H54 (cell line): ENCODE measurements around the gene SPRYD3.

Source experiments
- DNase-seq: peaks from one replicate; pipeline ENCODE4 v3.0.0; 2011; ENCODE audit warnings: low spot score, mixed read lengths; ENCODE audit not compliant: insufficient read length
- FAIRE-seq: peaks from 3 replicates; lab custom pipeline; 2011; peaks lifted over from hg19 to GRCh38; lab: Jason Lieb, UNC
- POLR2A ChIP-seq: IDR thresholded peaks from 2 replicates; pipeline ENCODE4 v1.6.1; 2011; ENCODE audit warnings: low read depth, mild to moderate bottlenecking, low read length

Gene SPRYD3

GRCh38 chr12:53056901-53057300 lies 22.3 kb downstream of the SPRYD3 start:
- TF ChIP-seq POLR2A: no peak
- DNase-seq (no peak), FAIRE-seq (no peak)

GRCh38 chr12:53056296-53056695 lies 22.9 kb downstream of the SPRYD3 start:
- no peak for FAIRE-seq
- no peak for TF ChIP-seq POLR2A

GRCh38 chr12:53055471-53056266 lies 23.5 kb downstream of the SPRYD3 start:
- DNase-seq (no peak), FAIRE-seq (no peak)
- no peak for TF ChIP-seq POLR2A

More at GRCh38 chr12:53056296-53056695, 22.9 kb downstream of the SPRYD3 start:
- DNase-seq: no peak

GRCh38 chr12:53054112-53054878 lies 24.9 kb downstream of the SPRYD3 start:
- DNase-seq (no peak), FAIRE-seq (no peak)
- TF ChIP-seq POLR2A: no peak

GRCh38 chr12:53053218-53054111 lies 25.7 kb downstream of the SPRYD3 start:
- no peak for DNase-seq
- TF ChIP-seq POLR2A: no peak
- no peak for FAIRE-seq

GRCh38 chr12:53052419-53053217 lies 26.6 kb downstream of the SPRYD3 start:
- no peak for TF ChIP-seq POLR2A
- peak; percentile 58 for DNase-seq
- FAIRE-seq: no peak

- FAIRE-seq: no peak
- DNase-seq: no peak
- TF ChIP-seq POLR2A: no peak
These were observed 27.2 kb downstream of the SPRYD3 start for GRCh38 chr12:53051881-53052412.

GRCh38 chr12:53051058-53051880 lies 27.9 kb downstream of the SPRYD3 start:
- 0 out of 2 replicates have a peak, but pooled peaks have one; percentile 17 for TF ChIP-seq POLR2A
- FAIRE-seq: no peak
- DNase-seq: no peak

- no peak for DNase-seq
- FAIRE-seq: no peak
- no peak for TF ChIP-seq POLR2A
These were observed 28.6 kb downstream of the SPRYD3 start for GRCh38 chr12:53050426-53051057.

GRCh38 chr12:53049571-53050318 lies 29.4 kb downstream of the SPRYD3 start, which contains the start of gene TNS2:
TSS of gene TNS2 (plus strand) at chr12:53050065. CDS start at chr12:53050186, 121 bp downstream.
- FAIRE-seq (no peak), DNase-seq (peak; percentile 70)
- TF ChIP-seq POLR2A: peak; percentile 67
